ENCODE results near the gene SUZ12.
"Not testable (repeated sequence)": the region's sequence is repeated elsewhere in the genome, so short reads cannot be mapped to it uniquely, and the experiment has no call there.

The SUZ12 gene

DNA sequence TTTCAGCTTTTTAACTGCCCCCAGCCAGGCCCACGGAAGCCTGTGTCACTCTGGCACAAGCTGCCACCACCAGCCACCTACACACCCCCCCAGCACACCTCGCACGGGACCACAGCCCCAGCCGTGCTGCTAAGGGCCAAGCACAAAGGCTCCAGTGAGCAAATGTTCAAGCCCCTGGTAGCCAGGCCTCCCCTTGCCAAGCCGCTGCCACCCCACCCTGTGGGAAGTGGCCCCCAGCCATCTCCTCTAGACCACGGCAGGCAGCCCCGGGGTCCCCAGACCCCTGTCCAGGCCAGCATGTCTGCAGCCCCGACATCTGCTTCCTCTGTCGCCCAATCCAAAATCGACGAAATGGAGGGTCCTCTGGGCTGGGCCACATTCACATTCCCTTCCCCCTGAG is 105.5 kb downstream of the SUZ12 start:
- DNase-seq = not testable (repeated sequence)

DNA sequence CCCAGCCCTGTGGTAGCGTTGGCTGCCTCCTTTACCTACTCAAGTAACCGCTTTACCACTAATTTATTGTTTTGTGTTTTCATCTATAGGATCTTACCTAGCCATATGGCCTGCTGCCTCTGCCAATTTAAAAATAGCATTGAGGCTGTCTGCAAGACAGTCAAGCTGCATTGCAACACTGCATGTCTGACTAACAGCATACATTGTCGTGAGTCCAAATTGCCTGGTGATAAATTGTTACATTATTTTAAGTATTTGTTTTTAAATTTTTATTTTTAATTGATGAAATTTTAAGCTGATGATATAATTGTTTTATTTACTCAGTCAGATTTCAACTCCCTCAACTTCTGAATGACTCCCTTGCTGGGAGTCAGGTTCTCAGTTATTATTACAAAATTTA is 108.8 kb downstream of the SUZ12 start:
- DNase-seq = not testable (repeated sequence)

DNA sequence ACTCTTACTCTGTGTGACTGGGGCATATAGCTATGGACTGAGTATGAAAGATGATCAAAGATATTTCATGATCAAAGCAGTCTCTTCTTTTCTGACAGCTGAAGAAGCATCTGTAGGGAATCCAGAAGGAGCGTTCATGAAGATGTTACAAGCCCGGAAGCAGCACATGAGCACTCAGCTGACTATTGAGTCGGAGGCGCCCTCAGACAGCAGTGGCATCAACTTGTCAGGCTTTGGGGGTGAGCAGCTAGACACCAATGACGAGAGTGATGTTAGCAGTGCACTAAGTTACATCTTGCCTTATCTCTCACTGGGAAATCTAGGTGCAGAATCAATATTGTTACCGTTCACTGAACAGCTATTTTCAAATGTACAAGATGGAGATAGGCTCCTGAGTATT is 110.9 kb downstream of the SUZ12 start:
- DNase-seq = not testable (repeated sequence)
